Panc1 (cell line): Measurements from ENCODE around the gene PRND.

ENCODE experiments used
- POLR2AphosphoS5 ChIP-seq: IDR thresholded peaks from 2 replicates; pipeline ENCODE4 v1.6.1; 2012; ENCODE audit warnings: mild to moderate bottlenecking, low read depth, low read length, moderate library complexity
- TCF7L2 ChIP-seq: IDR thresholded peaks from 2 replicates; pipeline ENCODE4 v1.6.1; 2011; ENCODE audit warnings: mild to moderate bottlenecking, low read depth, low read length, inconsistent platforms
- TF ChIP-seq, protein P1 (sequence below): fragments of 450-650 bp; IDR thresholded peaks from 2 replicates; pipeline ENCODE4 v1.5.1; 2017; ENCODE audit warnings: mild to moderate bottlenecking

DNA sequence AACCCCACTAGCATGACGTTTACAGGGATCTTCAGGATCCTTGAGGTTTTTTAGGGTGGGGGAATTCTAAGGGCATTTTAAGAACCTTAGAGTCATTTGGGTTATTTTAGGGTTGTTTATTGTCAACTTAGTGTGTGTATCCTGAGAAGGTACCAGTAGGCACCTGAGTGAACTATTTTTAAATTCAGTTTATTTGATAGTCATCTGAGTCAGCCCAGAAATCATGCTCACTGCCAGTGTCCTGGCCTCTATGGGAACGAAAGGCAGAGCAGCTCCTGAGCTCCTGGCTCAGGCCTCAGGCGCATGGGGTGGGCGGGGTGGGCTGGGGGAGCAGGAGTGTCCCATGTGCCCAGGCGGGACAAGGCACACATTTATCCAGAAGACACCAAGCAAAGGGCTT lies 52.0 kb downstream of the PRND start:
- TF ChIP-seq, protein P1, sequence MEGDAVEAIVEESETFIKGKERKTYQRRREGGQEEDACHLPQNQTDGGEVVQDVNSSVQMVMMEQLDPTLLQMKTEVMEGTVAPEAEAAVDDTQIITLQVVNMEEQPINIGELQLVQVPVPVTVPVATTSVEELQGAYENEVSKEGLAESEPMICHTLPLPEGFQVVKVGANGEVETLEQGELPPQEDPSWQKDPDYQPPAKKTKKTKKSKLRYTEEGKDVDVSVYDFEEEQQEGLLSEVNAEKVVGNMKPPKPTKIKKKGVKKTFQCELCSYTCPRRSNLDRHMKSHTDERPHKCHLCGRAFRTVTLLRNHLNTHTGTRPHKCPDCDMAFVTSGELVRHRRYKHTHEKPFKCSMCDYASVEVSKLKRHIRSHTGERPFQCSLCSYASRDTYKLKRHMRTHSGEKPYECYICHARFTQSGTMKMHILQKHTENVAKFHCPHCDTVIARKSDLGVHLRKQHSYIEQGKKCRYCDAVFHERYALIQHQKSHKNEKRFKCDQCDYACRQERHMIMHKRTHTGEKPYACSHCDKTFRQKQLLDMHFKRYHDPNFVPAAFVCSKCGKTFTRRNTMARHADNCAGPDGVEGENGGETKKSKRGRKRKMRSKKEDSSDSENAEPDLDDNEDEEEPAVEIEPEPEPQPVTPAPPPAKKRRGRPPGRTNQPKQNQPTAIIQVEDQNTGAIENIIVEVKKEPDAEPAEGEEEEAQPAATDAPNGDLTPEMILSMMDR, result no peak
- no peak for TF ChIP-seq POLR2AphosphoS5
- no peak for TF ChIP-seq TCF7L2
